ENCODE data around the gene ARID3A. TPM values are rescaled to one million over a fixed set of nuclear protein-coding genes. Genes with fewer than 3 reads are reported as not detected.
"Not testable (repeated sequence)": the region's sequence is repeated elsewhere in the genome, so short reads cannot be mapped to it uniquely, and the experiment has no call there.

ARID3A gene
- total RNA-seq, 1 donor from 2014 or later = 106 TPM

GRCh38 chr19:876780-877314 lies 49.0 kb upstream of the ARID3A start:
- Histone ChIP-seq H3K4me3 (ENCODE audit: insufficient read depth, low read depth, low read length) (no peak overlapping the region), H3K9me3 (ENCODE audit: insufficient read depth, low read depth, low read length) (no peaks in the 10 kb centered on the region), H3K4me2 (ENCODE audit: low read length) (no peak overlapping the region), H3K36me3 (ENCODE audit: insufficient read depth, low read length) (peaks cover 8% of the 10 kb centered on the region), H3K79me2 (ENCODE audit: insufficient read depth, low read length) (no peaks in the 10 kb centered on the region), H2AFZ (ENCODE audit: low read depth, low read length) (no peak overlapping the region), H3K27ac (ENCODE audit: low read depth, low read length) (no peak overlapping the region), H4K20me1 (ENCODE audit: insufficient read depth, low read length) (peaks cover 4% of the 10 kb centered on the region), H3K9ac (ENCODE audit: low read length) (no peak overlapping the region), H3K4me1 (ENCODE audit: insufficient read depth, low read length) (no peaks in the 10 kb centered on the region), H3K27me3 (ENCODE audit: insufficient read depth, low read length) (no peaks in the 10 kb centered on the region)
- no peaks in the 10 kb centered on the region for H3K4me1 Mint-ChIP-seq (ENCODE audit: low read depth, unreplicated experiment)
- no peaks in the 10 kb centered on the region for H3K27me3 Mint-ChIP-seq (ENCODE audit: low read depth, unreplicated experiment)
- no peak overlapping the region for H3K4me3 Mint-ChIP-seq (ENCODE audit: unreplicated experiment)
- peaks cover 13% of the 10 kb centered on the region for H3K36me3 Mint-ChIP-seq (ENCODE audit: low read depth, unreplicated experiment)
- no peak for FAIRE-seq
- H3K9me3 Mint-ChIP-seq (ENCODE audit: unreplicated experiment) = no peaks in the 10 kb centered on the region
- no peak for TF ChIP-seq EZH2 (IDR thresholded peaks at IDR 0.05; ENCODE audit: insufficient read depth, low read length)
- TF ChIP-seq, protein P1, sequence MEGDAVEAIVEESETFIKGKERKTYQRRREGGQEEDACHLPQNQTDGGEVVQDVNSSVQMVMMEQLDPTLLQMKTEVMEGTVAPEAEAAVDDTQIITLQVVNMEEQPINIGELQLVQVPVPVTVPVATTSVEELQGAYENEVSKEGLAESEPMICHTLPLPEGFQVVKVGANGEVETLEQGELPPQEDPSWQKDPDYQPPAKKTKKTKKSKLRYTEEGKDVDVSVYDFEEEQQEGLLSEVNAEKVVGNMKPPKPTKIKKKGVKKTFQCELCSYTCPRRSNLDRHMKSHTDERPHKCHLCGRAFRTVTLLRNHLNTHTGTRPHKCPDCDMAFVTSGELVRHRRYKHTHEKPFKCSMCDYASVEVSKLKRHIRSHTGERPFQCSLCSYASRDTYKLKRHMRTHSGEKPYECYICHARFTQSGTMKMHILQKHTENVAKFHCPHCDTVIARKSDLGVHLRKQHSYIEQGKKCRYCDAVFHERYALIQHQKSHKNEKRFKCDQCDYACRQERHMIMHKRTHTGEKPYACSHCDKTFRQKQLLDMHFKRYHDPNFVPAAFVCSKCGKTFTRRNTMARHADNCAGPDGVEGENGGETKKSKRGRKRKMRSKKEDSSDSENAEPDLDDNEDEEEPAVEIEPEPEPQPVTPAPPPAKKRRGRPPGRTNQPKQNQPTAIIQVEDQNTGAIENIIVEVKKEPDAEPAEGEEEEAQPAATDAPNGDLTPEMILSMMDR (IDR thresholded peaks at IDR 0.05; ENCODE audit: insufficient read depth, low read depth, low read length) = no peak
- DNase-seq (ENCODE audit: low read depth) = no peak
- H3K27ac Mint-ChIP-seq (ENCODE audit: unreplicated experiment) = no peak overlapping the region

- FAIRE-seq; H3K4me1 Mint-ChIP-seq (ENCODE audit: low read depth, unreplicated experiment); H3K4me2 ChIP-seq (ENCODE audit: low read length); H3K79me2 ChIP-seq (ENCODE audit: insufficient read depth, low read length); H3K27ac Mint-ChIP-seq (ENCODE audit: unreplicated experiment); H3K27me3 ChIP-seq (ENCODE audit: insufficient read depth, low read length); H3K4me3 ChIP-seq (ENCODE audit: insufficient read depth, low read depth, low read length); H2AFZ ChIP-seq (ENCODE audit: low read depth, low read length); H3K9me3 Mint-ChIP-seq (ENCODE audit: unreplicated experiment); H3K9ac ChIP-seq (ENCODE audit: low read length); H3K4me1 ChIP-seq (ENCODE audit: insufficient read depth, low read length); DNase-seq (ENCODE audit: low read depth); H3K27ac ChIP-seq (ENCODE audit: low read depth, low read length); H3K9me3 ChIP-seq (ENCODE audit: insufficient read depth, low read depth, low read length); H3K27me3 Mint-ChIP-seq (ENCODE audit: low read depth, unreplicated experiment); H3K4me3 Mint-ChIP-seq (ENCODE audit: unreplicated experiment): not testable (repeated sequence)
- peaks cover 11% of the 10 kb centered on the region for H4K20me1 ChIP-seq (ENCODE audit: insufficient read depth, low read length)
- peaks cover 11% of the 10 kb centered on the region for H3K36me3 ChIP-seq (ENCODE audit: insufficient read depth, low read length)
- peaks cover 16% of the 10 kb centered on the region for H3K36me3 Mint-ChIP-seq (ENCODE audit: low read depth, unreplicated experiment)
Observed at GRCh38 chr19:877992-878660, 47.7 kb upstream of the ARID3A start.

GRCh38 chr19:878751-879561 lies 46.9 kb upstream of the ARID3A start:
- FAIRE-seq; H3K4me3 Mint-ChIP-seq (ENCODE audit: unreplicated experiment); H3K4me1 ChIP-seq (ENCODE audit: insufficient read depth, low read length); H3K79me2 ChIP-seq (ENCODE audit: insufficient read depth, low read length); H3K9ac ChIP-seq (ENCODE audit: low read length); H3K4me2 ChIP-seq (ENCODE audit: low read length); H3K9me3 Mint-ChIP-seq (ENCODE audit: unreplicated experiment); DNase-seq (ENCODE audit: low read depth); H3K27ac Mint-ChIP-seq (ENCODE audit: unreplicated experiment); H2AFZ ChIP-seq (ENCODE audit: low read depth, low read length); H3K4me1 Mint-ChIP-seq (ENCODE audit: low read depth, unreplicated experiment); H3K4me3 ChIP-seq (ENCODE audit: insufficient read depth, low read depth, low read length); H3K27me3 Mint-ChIP-seq (ENCODE audit: low read depth, unreplicated experiment); H3K27ac ChIP-seq (ENCODE audit: low read depth, low read length); H3K27me3 ChIP-seq (ENCODE audit: insufficient read depth, low read length); H3K9me3 ChIP-seq (ENCODE audit: insufficient read depth, low read depth, low read length): not testable (repeated sequence)
- peaks cover 16% of the 10 kb centered on the region for H3K36me3 Mint-ChIP-seq (ENCODE audit: low read depth, unreplicated experiment)
- H4K20me1 ChIP-seq (ENCODE audit: insufficient read depth, low read length) = peaks cover 11% of the 10 kb centered on the region
- peaks cover 11% of the 10 kb centered on the region for H3K36me3 ChIP-seq (ENCODE audit: insufficient read depth, low read length)

All from astrocyte (in vitro differentiated cells and primary cell).